Measurements from ENCODE around the gene JAKMIP2.
A peak's percentile ranks its signal among the peaks of the same experiment; 100 is the strongest.
"Not testable (repeated sequence)": the region's sequence is repeated elsewhere in the genome, so short reads cannot be mapped to it uniquely, and the experiment has no call there.

JAKMIP2 gene

GRCh38 chr5:147557876-147558745, 224.4 kb downstream of the JAKMIP2 start:
- no peak for DNase-seq (ENCODE audit: low read depth)

- no peak for DNase-seq (ENCODE audit: low read depth)
Measured at GRCh38 chr5:147555176-147555575, 227.4 kb downstream of the JAKMIP2 start.

- DNase-seq (ENCODE audit: low read depth), result peak; percentile 86
Measured at GRCh38 chr5:147554261-147554817, 228.2 kb downstream of the JAKMIP2 start.

- not testable (repeated sequence) for DNase-seq (ENCODE audit: low read depth)
Measured at GRCh38 chr5:147553817-147554216, 228.7 kb downstream of the JAKMIP2 start.

GRCh38 chr5:147552897-147553296, 229.6 kb downstream of the JAKMIP2 start:
- no peak for DNase-seq (ENCODE audit: low read depth)

GRCh38 chr5:147551677-147552076, 230.9 kb downstream of the JAKMIP2 start:
- DNase-seq (ENCODE audit: low read depth), result no peak

GRCh38 chr5:147547730-147548129, 234.8 kb downstream of the JAKMIP2 start:
- DNase-seq (ENCODE audit: low read depth), result no peak

GRCh38 chr5:147544556-147544955, 238.0 kb downstream of the JAKMIP2 start:
- no peak for DNase-seq (ENCODE audit: low read depth)

GRCh38 chr5:147539053-147539452, 243.5 kb downstream of the JAKMIP2 start:
- no peak for DNase-seq (ENCODE audit: low read depth)

- no peak for DNase-seq (ENCODE audit: low read depth)
Measured at GRCh38 chr5:147538236-147538635, 244.3 kb downstream of the JAKMIP2 start.

All from stromal cell of bone marrow (primary cell).